ENCODE measurements around the gene MBLAC2.

MBLAC2 gene

DNA sequence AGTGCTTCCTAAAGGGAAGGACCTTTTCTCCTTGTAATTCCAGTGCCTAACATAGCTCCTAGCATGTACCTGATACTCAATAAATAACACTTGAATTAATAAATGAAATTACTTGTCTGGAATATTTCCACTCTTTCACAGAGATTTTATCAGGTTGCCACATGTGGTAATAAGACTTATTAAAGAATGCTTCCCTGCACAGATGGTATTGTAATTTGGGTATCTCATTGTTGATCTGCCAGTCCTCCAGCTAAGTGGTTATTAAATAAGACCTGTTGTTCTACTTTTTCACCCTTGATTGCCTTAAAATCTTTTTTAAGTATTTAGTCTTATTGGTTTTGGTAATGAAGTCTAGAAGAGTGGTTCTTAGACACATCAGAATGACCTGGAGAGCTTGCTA lies 36.9 kb downstream of the MBLAC2 start:
- H3K4me3 ChIP-seq (ENCODE audit: low read depth, low read length), result no peak overlapping the region
- DNase-seq (ENCODE audit: low read depth), result no peak
- TF ChIP-seq, protein P1, sequence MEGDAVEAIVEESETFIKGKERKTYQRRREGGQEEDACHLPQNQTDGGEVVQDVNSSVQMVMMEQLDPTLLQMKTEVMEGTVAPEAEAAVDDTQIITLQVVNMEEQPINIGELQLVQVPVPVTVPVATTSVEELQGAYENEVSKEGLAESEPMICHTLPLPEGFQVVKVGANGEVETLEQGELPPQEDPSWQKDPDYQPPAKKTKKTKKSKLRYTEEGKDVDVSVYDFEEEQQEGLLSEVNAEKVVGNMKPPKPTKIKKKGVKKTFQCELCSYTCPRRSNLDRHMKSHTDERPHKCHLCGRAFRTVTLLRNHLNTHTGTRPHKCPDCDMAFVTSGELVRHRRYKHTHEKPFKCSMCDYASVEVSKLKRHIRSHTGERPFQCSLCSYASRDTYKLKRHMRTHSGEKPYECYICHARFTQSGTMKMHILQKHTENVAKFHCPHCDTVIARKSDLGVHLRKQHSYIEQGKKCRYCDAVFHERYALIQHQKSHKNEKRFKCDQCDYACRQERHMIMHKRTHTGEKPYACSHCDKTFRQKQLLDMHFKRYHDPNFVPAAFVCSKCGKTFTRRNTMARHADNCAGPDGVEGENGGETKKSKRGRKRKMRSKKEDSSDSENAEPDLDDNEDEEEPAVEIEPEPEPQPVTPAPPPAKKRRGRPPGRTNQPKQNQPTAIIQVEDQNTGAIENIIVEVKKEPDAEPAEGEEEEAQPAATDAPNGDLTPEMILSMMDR (conservative IDR thresholded peaks at IDR 0.05; ENCODE audit: low read depth, low read length), result no peak

DNA sequence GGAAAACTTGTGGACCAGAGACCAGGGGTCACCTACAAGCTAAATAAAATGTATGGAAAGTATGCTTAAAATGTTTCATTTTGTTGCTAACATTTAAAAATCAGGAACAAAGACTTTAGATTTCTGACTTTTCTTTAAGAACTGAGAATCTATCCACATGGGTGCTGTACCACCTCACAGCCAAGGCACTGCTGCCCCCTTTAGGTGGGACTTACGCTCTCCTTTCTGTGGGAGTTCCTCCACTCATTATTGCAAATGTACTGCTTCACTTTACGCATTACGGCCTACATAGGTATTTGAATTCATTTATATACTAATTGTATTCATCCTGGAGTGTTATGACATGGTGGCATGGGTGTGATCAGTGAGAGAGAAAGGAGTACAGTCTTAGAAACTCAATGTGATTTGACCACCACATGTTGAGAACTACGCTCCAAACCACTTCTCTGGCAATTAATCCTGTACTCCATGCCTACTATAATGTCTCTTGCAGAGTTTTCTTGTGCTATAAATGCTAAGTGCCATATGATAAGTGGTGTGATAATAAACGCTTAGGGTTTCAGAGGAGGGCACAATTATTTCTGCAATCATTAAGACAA lies 40.4 kb downstream of the MBLAC2 start:
- DNase-seq (ENCODE audit: low read depth), result peak; percentile 74
- H3K4me3 ChIP-seq (ENCODE audit: low read depth, low read length), result no peak overlapping the region
- TF ChIP-seq, protein P1 (conservative IDR thresholded peaks at IDR 0.05; ENCODE audit: low read depth, low read length), result peak; percentile 89

DNA sequence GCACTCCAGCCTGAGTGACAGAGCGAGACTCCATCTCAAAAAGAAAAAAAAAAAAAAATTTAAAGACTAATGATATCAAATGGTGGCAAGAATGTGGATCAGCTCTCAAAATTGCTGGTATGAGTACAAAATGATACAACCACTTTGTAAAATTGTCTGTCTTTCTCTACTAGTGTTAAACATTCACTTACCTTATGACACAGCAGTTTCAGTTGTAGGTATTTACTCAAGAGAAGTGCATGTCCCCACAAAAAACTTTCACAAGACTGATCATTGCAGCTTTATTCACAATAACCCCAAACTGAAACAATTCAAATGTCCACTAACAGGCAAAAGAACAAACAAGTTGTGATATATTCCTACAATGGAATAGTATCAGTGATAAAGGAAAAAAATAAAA lies 50.3 kb downstream of the MBLAC2 start:
- no peak for DNase-seq (ENCODE audit: low read depth)
- TF ChIP-seq, protein P1 (conservative IDR thresholded peaks at IDR 0.05; ENCODE audit: low read depth, low read length), result no peak
- H3K4me3 ChIP-seq (ENCODE audit: low read depth, low read length), result no peak overlapping the region

DNA sequence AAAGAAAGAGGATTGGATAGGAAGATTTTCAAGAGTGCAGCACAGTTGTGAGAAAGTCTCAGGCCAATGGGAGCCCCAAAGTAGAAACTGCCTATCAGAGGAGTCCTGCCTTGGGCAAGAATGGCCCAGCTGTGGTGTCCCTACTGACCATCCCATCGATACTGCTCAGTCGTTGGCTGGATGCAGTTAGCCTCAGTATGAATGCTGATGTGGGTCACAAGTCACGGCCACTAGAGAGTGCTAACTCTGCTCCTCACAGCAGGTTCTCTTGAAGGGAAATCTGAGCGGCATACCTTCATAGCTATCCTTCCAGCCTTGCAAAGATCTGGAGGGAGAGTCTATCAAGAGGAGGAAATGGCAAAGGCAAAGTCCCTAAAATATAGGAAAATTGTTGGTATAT lies 53.4 kb downstream of the MBLAC2 start:
- TF ChIP-seq, protein P1 (conservative IDR thresholded peaks at IDR 0.05; ENCODE audit: low read depth, low read length), result peak; percentile 50
- DNase-seq (ENCODE audit: low read depth), result peak; percentile 58
- H3K4me3 ChIP-seq (ENCODE audit: low read depth, low read length), result no peak overlapping the region

DNA sequence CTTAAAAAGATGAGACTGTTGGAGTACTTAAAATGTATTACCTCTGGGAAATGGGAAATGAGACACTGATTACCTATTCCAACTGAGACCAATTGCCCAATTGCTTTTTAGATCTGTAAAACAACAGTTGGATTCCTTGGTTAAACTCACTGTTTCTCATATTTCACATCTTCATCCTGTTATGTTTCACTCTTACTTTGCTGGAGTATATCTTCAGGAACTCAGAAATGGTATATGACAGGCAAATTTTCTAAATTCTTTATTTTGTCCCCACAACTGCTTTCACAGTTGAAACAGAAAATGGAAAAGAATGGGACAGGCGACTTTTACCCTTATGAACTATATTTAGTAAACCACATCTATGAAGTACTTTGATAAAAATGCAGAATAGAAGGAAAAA lies 56.4 kb downstream of the MBLAC2 start:
- TF ChIP-seq, protein P1 (conservative IDR thresholded peaks at IDR 0.05; ENCODE audit: low read depth, low read length), result no peak
- no peak for DNase-seq (ENCODE audit: low read depth)
- H3K4me3 ChIP-seq (ENCODE audit: low read depth, low read length), result no peak overlapping the region

DNA sequence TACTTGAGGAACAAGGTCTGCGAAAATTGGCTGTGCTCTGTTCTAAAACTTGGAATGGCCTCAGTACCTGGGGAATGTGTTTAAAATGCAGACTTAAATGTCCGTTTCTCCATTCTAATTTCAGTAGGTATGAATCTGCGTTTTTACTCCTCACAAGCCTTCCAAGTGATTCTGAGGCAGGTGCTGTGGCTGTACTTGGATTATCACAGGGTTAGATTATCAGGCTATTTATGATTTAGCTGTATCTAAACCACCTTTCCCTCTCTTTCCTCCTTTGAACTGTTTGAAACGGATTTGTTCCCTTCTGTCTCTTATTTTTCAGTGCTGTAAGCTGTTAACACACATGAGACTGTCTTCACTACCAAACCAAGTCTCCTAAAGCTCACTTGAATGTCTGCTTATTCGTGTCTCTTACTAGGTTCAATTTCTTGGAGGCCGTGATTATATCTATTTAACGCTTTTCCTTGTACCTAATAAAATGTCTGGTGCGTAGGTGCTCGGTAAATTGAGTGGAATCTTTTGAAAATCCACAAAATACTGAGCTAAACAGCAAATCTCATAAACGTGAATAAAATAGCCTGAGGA lies 64.3 kb downstream of the MBLAC2 start:
- peak overlapping the region; percentile 62 for H3K4me3 ChIP-seq (ENCODE audit: low read depth, low read length)
- TF ChIP-seq, protein P1 (conservative IDR thresholded peaks at IDR 0.05; ENCODE audit: low read depth, low read length), result no peak
- peak; percentile 19 for DNase-seq (ENCODE audit: low read depth)
